Loucy (cell line): ENCODE results near the gene MYO18B.

Experiments used
- H2AFZ ChIP-seq: fragments of 200-600 bp; sonication (generic); 2 replicates; pipeline ENCODE4 v1.6.0; 2016; ENCODE audit warnings: antibody characterized with exemption, mild to moderate bottlenecking, low read length, moderate library complexity
- H3F3A ChIP-seq: fragments of 200-600 bp; 2 replicates; pipeline ENCODE4 v1.6.0; 2016; ENCODE audit warnings: antibody characterized with exemption, low read depth, mild to moderate bottlenecking
- H3K27me3 ChIP-seq: fragments of 200-600 bp; sonication (generic); 2 replicates; pipeline ENCODE4 v1.6.1; 2014; ENCODE audit warnings: low read length, mild to moderate bottlenecking; ENCODE audit not compliant: insufficient read depth, poor library complexity, severe bottlenecking
- H3K36me3 ChIP-seq: fragments of 200-600 bp; sonication (generic); 2 replicates; pipeline ENCODE4 v1.6.1; 2016; ENCODE audit warnings: low read length; ENCODE audit not compliant: insufficient read depth
- H3K4me1 ChIP-seq: fragments of 200-600 bp; sonication (generic); 2 replicates; pipeline ENCODE4 v1.5.1; 2014; ENCODE audit warnings: low read length, mild to moderate bottlenecking; ENCODE audit not compliant: insufficient read depth, poor library complexity, severe bottlenecking
- H3K4me2 ChIP-seq: fragments of 200-600 bp; sonication (generic); 2 replicates; pipeline ENCODE4 v1.6.0; 2014; ENCODE audit warnings: antibody characterized with exemption, low read length, low read depth, mild to moderate bottlenecking; ENCODE audit not compliant: poor library complexity, severe bottlenecking
- H3K4me3 ChIP-seq: fragments of 200-600 bp; sonication (generic); 2 replicates; pipeline ENCODE4 v1.5.1; 2014; ENCODE audit warnings: low read length, mild to moderate bottlenecking, mixed read lengths; ENCODE audit not compliant: poor library complexity, severe bottlenecking
- H3K79me2 ChIP-seq: fragments of 200-600 bp; sonication (generic); 2 replicates; pipeline ENCODE4 v1.6.1; 2014; ENCODE audit warnings: low read length; ENCODE audit not compliant: insufficient read depth
- H3K9ac ChIP-seq: fragments of 200-600 bp; sonication (generic); 2 replicates; pipeline ENCODE4 v1.6.0; 2014; ENCODE audit warnings: mild to moderate bottlenecking, low read depth, low read length, moderate library complexity; ENCODE audit not compliant: poor library complexity, severe bottlenecking
- H3K9me2 ChIP-seq: fragments of 200-600 bp; sonication (generic); replicated peaks from 2 replicates; pipeline ENCODE4 v1.6.1; 2016; ENCODE audit warnings: low read depth, low read length, mixed read lengths
- H3K9me3 ChIP-seq: fragments of 200-600 bp; sonication (generic); 2 replicates; pipeline ENCODE4 v1.6.1; 2014; ENCODE audit warnings: mild to moderate bottlenecking, antibody characterized with exemption, low read length, low read depth; ENCODE audit not compliant: insufficient read depth
- H4K20me1 ChIP-seq: fragments of 200-600 bp; sonication (generic); 2 replicates; pipeline ENCODE4 v1.6.0; 2014; ENCODE audit warnings: antibody characterized with exemption, low read length, mild to moderate bottlenecking; ENCODE audit not compliant: insufficient read depth, poor library complexity, severe bottlenecking
- EZH2phosphoT487 ChIP-seq: fragments of 200-600 bp; IDR thresholded peaks from 2 replicates; pipeline ENCODE4 v1.6.1; 2018; ENCODE audit warnings: antibody characterized with exemption, mild to moderate bottlenecking, moderate library complexity, borderline replicate concordance
- TF ChIP-seq, protein P1 (sequence below): fragments of 200-600 bp; sonication (generic); conservative IDR thresholded peaks from 2 replicates; pipeline ENCODE4 v1.5.1; 2014; ENCODE audit warnings: mild to moderate bottlenecking, antibody characterized with exemption, low read length

The MYO18B gene

DNA sequence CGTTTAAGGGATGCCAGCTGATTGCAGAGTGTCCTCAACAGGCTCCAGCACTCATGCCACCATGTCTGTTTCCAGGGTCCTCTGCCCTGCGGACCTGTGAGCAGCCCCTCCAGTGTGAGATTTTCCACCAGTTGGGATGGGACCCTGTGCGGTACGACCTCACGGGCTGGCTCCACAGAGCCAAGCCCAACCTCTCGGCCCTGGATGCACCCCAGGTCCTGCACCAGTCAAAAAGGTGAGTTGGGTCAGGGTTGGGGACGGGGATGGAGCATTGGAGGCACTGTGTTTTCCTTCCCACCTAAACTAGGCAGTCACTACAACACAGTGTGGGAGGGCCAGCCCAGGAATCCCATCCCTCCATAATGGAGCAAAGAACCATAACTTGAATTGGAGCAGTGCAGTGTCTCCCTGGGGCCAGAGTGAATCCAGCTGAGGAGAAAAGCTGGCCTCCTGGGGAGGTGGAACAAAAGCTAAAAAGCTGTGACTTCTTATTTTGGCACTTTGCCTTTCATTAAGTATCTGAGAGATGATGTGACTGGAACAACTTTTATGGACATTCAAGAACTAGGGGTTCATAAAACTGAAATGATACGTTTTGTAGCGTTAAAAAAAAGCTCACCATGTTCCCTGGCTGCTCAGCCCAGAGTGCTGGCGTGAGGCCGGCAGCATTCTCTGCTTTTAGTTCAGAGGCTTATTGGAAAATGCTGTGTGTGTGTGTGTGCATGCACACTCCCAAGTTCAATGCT, 101.8 kb downstream of the MYO18B start:
- H3K4me1 ChIP-seq, result no peaks in the 10 kb centered on the region
- no peaks in the 10 kb centered on the region for H3K9me3 ChIP-seq
- no peak overlapping the region for H3K9ac ChIP-seq
- no peaks in the 10 kb centered on the region for H3K9me2 ChIP-seq
- H2AFZ ChIP-seq, result no peak overlapping the region
- no peaks in the 10 kb centered on the region for H4K20me1 ChIP-seq
- H3K27me3 ChIP-seq, result no peaks in the 10 kb centered on the region
- no peaks in the 10 kb centered on the region for H3K79me2 ChIP-seq
- no peaks in the 10 kb centered on the region for H3K36me3 ChIP-seq
- no peak overlapping the region for H3K4me2 ChIP-seq
- no peak overlapping the region for H3K4me3 ChIP-seq
- TF ChIP-seq EZH2phosphoT487, result no peak
- TF ChIP-seq, protein P1, sequence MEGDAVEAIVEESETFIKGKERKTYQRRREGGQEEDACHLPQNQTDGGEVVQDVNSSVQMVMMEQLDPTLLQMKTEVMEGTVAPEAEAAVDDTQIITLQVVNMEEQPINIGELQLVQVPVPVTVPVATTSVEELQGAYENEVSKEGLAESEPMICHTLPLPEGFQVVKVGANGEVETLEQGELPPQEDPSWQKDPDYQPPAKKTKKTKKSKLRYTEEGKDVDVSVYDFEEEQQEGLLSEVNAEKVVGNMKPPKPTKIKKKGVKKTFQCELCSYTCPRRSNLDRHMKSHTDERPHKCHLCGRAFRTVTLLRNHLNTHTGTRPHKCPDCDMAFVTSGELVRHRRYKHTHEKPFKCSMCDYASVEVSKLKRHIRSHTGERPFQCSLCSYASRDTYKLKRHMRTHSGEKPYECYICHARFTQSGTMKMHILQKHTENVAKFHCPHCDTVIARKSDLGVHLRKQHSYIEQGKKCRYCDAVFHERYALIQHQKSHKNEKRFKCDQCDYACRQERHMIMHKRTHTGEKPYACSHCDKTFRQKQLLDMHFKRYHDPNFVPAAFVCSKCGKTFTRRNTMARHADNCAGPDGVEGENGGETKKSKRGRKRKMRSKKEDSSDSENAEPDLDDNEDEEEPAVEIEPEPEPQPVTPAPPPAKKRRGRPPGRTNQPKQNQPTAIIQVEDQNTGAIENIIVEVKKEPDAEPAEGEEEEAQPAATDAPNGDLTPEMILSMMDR, result no peak
- no peaks in the 10 kb centered on the region for H3F3A ChIP-seq

DNA sequence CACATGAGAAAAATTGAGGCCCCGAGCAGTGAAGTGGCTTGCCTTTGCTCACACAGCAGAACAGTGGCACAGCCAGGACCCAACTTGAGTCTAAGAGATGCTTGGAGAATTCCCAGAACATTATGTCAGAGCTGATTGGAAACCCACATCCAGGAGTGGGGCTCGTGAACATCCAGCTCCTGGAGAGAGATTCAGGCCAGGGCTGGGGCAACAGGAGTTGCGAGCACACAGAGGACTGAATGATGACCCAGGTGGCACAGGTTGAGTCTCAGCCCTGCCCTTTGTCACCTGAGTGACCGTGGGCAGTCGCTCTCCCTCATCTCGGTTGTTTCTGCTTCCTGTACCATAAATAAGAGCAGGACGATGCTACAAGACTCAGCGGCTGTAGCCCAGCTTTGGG, 102.6 kb downstream of the MYO18B start:
- no peaks in the 10 kb centered on the region for H4K20me1 ChIP-seq
- H3K27me3 ChIP-seq, result no peaks in the 10 kb centered on the region
- no peaks in the 10 kb centered on the region for H3K4me1 ChIP-seq
- H3K9me2 ChIP-seq, result no peaks in the 10 kb centered on the region
- no peaks in the 10 kb centered on the region for H3F3A ChIP-seq
- no peak overlapping the region for H3K4me3 ChIP-seq
- no peak overlapping the region for H3K9ac ChIP-seq
- TF ChIP-seq, protein P1, result no peak
- no peak for TF ChIP-seq EZH2phosphoT487
- no peaks in the 10 kb centered on the region for H3K9me3 ChIP-seq
- H2AFZ ChIP-seq, result no peak overlapping the region
- no peaks in the 10 kb centered on the region for H3K36me3 ChIP-seq
- H3K4me2 ChIP-seq, result no peak overlapping the region
- no peaks in the 10 kb centered on the region for H3K79me2 ChIP-seq

DNA sequence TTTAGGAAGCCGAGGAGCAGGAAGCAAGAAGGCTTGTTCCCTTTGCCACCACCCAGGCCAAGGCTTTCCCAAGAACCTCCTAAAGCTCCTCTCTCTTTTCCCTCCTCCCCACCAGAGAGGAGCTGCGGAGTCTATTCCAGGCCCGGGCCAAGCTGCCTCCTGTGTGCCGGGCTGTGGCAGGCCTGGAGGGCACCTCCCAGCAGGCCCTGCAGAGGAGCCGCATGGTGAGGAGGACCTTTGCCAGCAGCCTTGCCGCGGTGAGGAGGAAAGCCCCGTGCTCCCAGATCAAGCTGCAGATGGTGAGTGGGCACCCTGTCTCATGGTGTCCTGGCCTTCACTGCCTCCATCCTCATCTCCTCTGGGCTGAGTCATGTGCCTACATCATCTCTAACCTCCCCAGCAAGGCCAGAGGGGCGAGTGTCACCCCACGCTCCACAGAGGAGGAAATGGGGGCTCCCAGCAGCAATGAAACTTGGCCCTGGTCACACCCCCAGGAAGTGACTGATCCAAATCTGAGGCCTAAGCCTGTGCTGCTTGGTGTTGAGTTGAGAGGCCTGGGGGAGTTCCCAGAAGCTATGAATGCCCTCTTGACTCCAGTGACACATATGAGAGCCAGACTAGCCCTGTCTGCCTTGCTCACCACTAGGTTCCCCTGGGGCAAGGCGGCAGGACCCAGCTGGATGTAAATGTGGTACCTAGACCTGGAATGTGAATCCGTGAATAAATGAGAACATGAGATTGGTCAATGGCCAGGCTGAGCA, 104.2 kb downstream of the MYO18B start:
- no peaks in the 10 kb centered on the region for H3K79me2 ChIP-seq
- no peaks in the 10 kb centered on the region for H4K20me1 ChIP-seq
- H3K4me1 ChIP-seq, result no peaks in the 10 kb centered on the region
- no peaks in the 10 kb centered on the region for H3F3A ChIP-seq
- no peak overlapping the region for H3K9ac ChIP-seq
- no peak overlapping the region for H2AFZ ChIP-seq
- no peaks in the 10 kb centered on the region for H3K36me3 ChIP-seq
- no peaks in the 10 kb centered on the region for H3K27me3 ChIP-seq
- H3K4me2 ChIP-seq, result no peak overlapping the region
- TF ChIP-seq, protein P1, result no peak
- no peak for TF ChIP-seq EZH2phosphoT487
- no peaks in the 10 kb centered on the region for H3K9me3 ChIP-seq
- H3K9me2 ChIP-seq, result no peaks in the 10 kb centered on the region
- H3K4me3 ChIP-seq, result no peak overlapping the region
